Natural killer cell (primary cell): ENCODE measurements around the gene THAP5. TPM values are rescaled to one million over a fixed set of nuclear protein-coding genes. Genes with fewer than 3 reads are reported as not detected.

Experiments
- ATAC-seq, 3 donors: fragments of 150-1000 bp in 2 of 3; fragments of 200-7000 bp in 1 of 3; cut with Tn5 transposase; 1 replicate in 1 of 3; 2 replicates in 2 of 3; pipeline ENCODE4 v1.10.0; 2021; ENCODE audit warnings: mild to moderate bottlenecking in 2 of 3, moderate library complexity in 2 of 3
- DNase-seq, 2 donors: peaks; one replicate each; pipeline versions ENCODE4 v3.0.0 to v3.0.0-alpha.2; 2013 to 2021; ENCODE audit warnings: mixed read lengths in 1 of 2
- H3K27ac ChIP-seq: one replicate; pipeline ENCODE4 v1.5.1; 2013; ENCODE audit warnings: mild to moderate bottlenecking, low read length
- H3K27me3 ChIP-seq: one replicate; pipeline ENCODE4 v1.6.1; 2013; ENCODE audit warnings: low read length; ENCODE audit not compliant: control insufficient read depth, insufficient read depth
- H3K36me3 ChIP-seq: one replicate; pipeline ENCODE4 v1.6.1; 2013; ENCODE audit warnings: low read length; ENCODE audit not compliant: control insufficient read depth, insufficient read depth
- H3K4me1 ChIP-seq: one replicate; pipeline ENCODE4 v1.6.1; 2013; ENCODE audit warnings: low read length; ENCODE audit not compliant: control insufficient read depth, insufficient read depth
- H3K4me3 ChIP-seq: one replicate; pipeline ENCODE4 v1.5.1; 2013; ENCODE audit warnings: low read length
- H3K9me3 ChIP-seq: one replicate; pipeline ENCODE4 v1.6.1; 2013; ENCODE audit warnings: low read length; ENCODE audit not compliant: control insufficient read depth, insufficient read depth
- H3K27ac Mint-ChIP-seq, 2 donors: one replicate each; pipeline ENCODE4 v1.8.0; 2022; ENCODE audit warnings: mild to moderate bottlenecking in 2 of 2, mixed read lengths in 2 of 2, moderate library complexity in 1 of 2
- H3K27me3 Mint-ChIP-seq, 2 donors: one replicate each; pipeline ENCODE4 v1.8.0; 2022; ENCODE audit warnings: low read depth in 2 of 2, mixed read lengths in 2 of 2
- H3K36me3 Mint-ChIP-seq: one replicate; pipeline ENCODE4 v1.8.0; 2022; ENCODE audit warnings: mixed read lengths
- H3K4me1 Mint-ChIP-seq, 2 donors: one replicate each; pipeline ENCODE4 v1.8.0; 2022; ENCODE audit warnings: mixed read lengths in 2 of 2
- H3K4me3 Mint-ChIP-seq: one replicate; pipeline ENCODE4 v1.8.0; 2022; ENCODE audit warnings: mild to moderate bottlenecking, moderate library complexity, mixed read lengths
- H3K9me3 Mint-ChIP-seq, 2 donors: one replicate each; pipeline ENCODE4 v1.8.0; 2022; ENCODE audit warnings: mixed read lengths in 2 of 2
- WGBS: methylation state at CpG from one replicate; pipeline ENCODE4 v1.1.7; 2013; ENCODE audit warnings: missing lambda C conversion rate; ENCODE audit not compliant: insufficient coverage; 5-methylcytosine and 5-hydroxymethylcytosine counted together
- intact Hi-C: fragments of 100-400 bp; cut with micrococcal nuclease; formaldehyde crosslinking; loops from one replicate; pipeline ENCODE4 v1.14.2; 2022
- total RNA-seq, 4 donors: library from RNA; stranded (reverse); fragments of 120-200 nt in 1 of 4; gene quantifications; one replicate each; pipeline versions ENCODE4 v1.2.3 to v1.2.4, GENCODE V29; 2013 to 2022
- TF ChIP-seq, protein P1 (sequence below): fragments of 200-600 bp; IDR thresholded peaks from one replicate; pipeline ENCODE4 v1.8.0; 2022; ENCODE audit warnings: antibody characterized with exemption

The THAP5 gene
- total RNA-seq, 3 donors from 2014 or later (not counting 1 experiment from before 2014, with no cell fraction given), result 13.8 to 21.0 (median 19.1) TPM

DNA sequence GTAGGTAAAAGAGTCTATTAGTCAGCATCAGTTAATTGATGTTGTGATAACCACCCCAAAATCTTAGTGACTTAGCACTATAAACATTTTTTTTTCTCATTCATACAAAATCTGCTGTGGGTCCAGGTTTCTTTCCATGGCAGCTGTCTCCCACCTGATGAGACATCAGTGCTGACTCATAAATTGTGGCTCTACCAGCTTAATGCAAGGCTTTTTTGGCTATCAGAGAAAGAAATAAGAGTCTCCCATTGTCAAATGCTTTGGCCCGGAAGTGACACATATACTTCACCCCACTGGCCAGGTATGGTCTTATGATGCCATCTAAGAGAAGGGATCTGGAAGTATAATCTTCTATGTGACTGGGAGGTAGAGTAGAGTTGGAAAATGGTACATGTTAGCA is 14.7 kb upstream of the THAP5 start:
- ATAC-seq (no peak), DNase-seq (no peak)
- Histone ChIP-seq H3K27me3 (no peaks in the 10 kb centered on the region), H3K9me3 (no peaks in the 10 kb centered on the region), H3K4me3 (no peak overlapping the region), H3K36me3 (peaks cover 9% of the 10 kb centered on the region), H3K27ac (no peak overlapping the region), H3K4me1 (no peaks in the 10 kb centered on the region)
- intact Hi-C loops, result no loop called here
- TF ChIP-seq, protein P1, sequence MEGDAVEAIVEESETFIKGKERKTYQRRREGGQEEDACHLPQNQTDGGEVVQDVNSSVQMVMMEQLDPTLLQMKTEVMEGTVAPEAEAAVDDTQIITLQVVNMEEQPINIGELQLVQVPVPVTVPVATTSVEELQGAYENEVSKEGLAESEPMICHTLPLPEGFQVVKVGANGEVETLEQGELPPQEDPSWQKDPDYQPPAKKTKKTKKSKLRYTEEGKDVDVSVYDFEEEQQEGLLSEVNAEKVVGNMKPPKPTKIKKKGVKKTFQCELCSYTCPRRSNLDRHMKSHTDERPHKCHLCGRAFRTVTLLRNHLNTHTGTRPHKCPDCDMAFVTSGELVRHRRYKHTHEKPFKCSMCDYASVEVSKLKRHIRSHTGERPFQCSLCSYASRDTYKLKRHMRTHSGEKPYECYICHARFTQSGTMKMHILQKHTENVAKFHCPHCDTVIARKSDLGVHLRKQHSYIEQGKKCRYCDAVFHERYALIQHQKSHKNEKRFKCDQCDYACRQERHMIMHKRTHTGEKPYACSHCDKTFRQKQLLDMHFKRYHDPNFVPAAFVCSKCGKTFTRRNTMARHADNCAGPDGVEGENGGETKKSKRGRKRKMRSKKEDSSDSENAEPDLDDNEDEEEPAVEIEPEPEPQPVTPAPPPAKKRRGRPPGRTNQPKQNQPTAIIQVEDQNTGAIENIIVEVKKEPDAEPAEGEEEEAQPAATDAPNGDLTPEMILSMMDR, result no peak
- H3K36me3 Mint-ChIP-seq, result no peaks in the 10 kb centered on the region
- no peaks in the 10 kb centered on the region for H3K9me3 Mint-ChIP-seq
- H3K27ac Mint-ChIP-seq, result no peak overlapping the region
- 100% methylated on average over 1 of the region's 1 CpG for whole genome bisulfite sequencing
- H3K4me3 Mint-ChIP-seq, result no peak overlapping the region
- H3K4me1 Mint-ChIP-seq, result no peaks in the 10 kb centered on the region
- peaks cover 5 to 14% of the 10 kb centered on the region in 2 donors for H3K27me3 Mint-ChIP-seq

DNA sequence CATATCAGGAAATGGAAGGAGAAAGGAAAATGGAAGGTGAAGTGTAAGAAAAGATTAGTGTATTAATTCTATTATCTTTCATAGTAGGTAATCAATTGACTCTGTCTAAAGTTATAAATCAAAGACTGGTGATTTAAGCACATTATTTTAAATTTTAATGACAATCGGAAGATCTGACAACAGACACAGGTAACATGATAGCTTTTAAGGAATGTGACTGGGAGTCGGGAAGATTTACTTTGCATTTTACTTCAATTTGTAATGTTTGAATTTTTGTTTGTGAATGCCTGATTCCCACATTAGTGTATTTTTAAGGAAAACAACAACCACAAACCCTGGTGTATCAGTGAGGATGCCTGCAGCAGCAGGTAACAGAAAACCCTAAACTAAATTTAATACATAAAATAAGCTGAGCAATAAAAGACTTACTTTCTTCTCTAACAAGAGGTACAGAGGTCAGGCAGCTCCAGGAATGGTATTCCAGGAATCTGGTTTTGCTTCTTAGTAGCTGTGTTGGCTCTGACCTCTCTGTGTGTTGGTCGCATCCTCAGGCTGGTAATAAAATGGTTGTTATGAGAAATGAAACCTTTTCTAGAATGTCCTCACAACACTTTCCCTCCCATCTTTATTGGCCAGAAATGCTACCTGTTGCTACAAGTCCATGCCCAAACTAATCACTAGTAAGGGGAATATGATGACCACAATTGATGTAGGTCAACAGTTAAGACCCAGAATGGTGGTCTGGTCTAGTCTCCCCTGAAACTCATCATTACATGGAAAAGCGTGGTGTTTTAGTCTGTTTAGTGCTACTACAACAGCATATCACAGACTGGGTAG is 12.4 kb upstream of the THAP5 start:
- Mint-ChIP-seq H3K27me3 (peaks cover 5 to 13% of the 10 kb centered on the region in 2 donors), H3K4me1 (peaks cover 0 to 2% of the 10 kb centered on the region in 2 donors), H3K4me3 (no peak overlapping the region), H3K36me3 (no peaks in the 10 kb centered on the region), H3K27ac (no peak overlapping the region), H3K9me3 (no peaks in the 10 kb centered on the region)
- intact Hi-C loops, result no loop called here
- Histone ChIP-seq H3K9me3 (no peaks in the 10 kb centered on the region), H3K27me3 (no peaks in the 10 kb centered on the region), H3K36me3 (peaks cover 11% of the 10 kb centered on the region), H3K27ac (no peak overlapping the region), H3K4me3 (no peak overlapping the region), H3K4me1 (no peaks in the 10 kb centered on the region)
- ATAC-seq, result no peak
- TF ChIP-seq, protein P1, result no peak
- DNase-seq, result no peak
- 95% methylated on average over 3 of the region's 4 CpGs for WGBS

- TF ChIP-seq, protein P1, result no peak
- H3K4me1 ChIP-seq, result no peaks in the 10 kb centered on the region
- ATAC-seq, result no peak
- no peak overlapping the region for H3K27ac ChIP-seq
- Mint-ChIP-seq H3K27ac (no peak overlapping the region), H3K27me3 (no peaks in the 10 kb centered on the region), H3K9me3 (no peaks in the 10 kb centered on the region), H3K36me3 (no peaks in the 10 kb centered on the region), H3K4me3 (no peak overlapping the region), H3K4me1 (peaks cover 10 to 14% of the 10 kb centered on the region in 2 donors)
- H3K36me3 ChIP-seq, result peaks cover 20% of the 10 kb centered on the region
- DNase-seq, result no peak
- intact Hi-C loops, result no loop called here
- no peaks in the 10 kb centered on the region for H3K27me3 ChIP-seq
- no peaks in the 10 kb centered on the region for H3K9me3 ChIP-seq
- 79% methylated on average over 6 of the region's 6 CpGs for WGBS
- no peak overlapping the region for H3K4me3 ChIP-seq
These were observed 10.8 kb upstream of the THAP5 start for GRCh38 chr7:108580298-108580697.
